ENCODE measurements around the gene CACFD1. TPM values are rescaled to one million over a fixed set of nuclear protein-coding genes. Genes with fewer than 3 reads are reported as not detected.

The CACFD1 gene
- total RNA-seq, 1 experiment from 2014 or later: 6.9 TPM

- TF ChIP-seq ZBTB33 (IDR thresholded peaks at IDR 0.05; ENCODE audit: extremely low read depth, insufficient replicate concordance, low read length) (no peak), POLR2AphosphoS5 (IDR thresholded peaks at IDR 0.05; ENCODE audit: low read depth, low read length) (no peak), CBX3 (IDR thresholded peaks at IDR 0.05; ENCODE audit: low read depth) (no peak), ZNF274 (IDR thresholded peaks at IDR 0.05; ENCODE audit: low read depth, low read length) (no peak), EZH2 (IDR thresholded peaks at IDR 0.05) (no peak)
Observed at GRCh38 chr9:133510926-133511505, 51.2 kb downstream of the CACFD1 start (continued).

DNA sequence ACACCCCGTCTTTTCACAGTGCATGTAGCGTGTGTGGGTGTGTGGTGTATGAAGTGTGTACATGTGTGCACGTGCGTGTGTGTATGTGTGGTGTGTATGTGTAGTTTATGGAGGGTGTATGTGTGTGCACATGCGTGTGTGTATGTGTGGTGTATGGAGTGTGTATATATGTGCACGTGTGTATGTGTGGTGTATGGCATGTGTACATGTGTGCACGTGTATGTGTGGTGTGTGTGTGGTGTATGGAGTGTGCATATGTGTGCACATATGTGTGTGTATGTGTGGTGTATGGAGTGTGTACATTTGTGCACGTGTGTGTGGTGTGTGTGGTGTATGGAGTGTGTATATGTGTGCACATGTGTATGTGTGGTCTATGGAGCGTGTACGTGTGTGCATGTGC, 51.8 kb downstream of the CACFD1 start:
- CTCF ChIA-PET: no interaction called here
- no peaks in the 10 kb centered on the region for H3K27me3 ChIP-seq (ENCODE audit: insufficient read depth, low read length)
- H3K9ac ChIP-seq (ENCODE audit: low read length): no peak overlapping the region
- H2AFZ ChIP-seq (ENCODE audit: low read depth, low read length, poor library complexity, severe bottlenecking): no peak overlapping the region
- no peaks in the 10 kb centered on the region for H3K79me2 ChIP-seq (ENCODE audit: insufficient read depth, low read length)
- no peak for TF ChIP-seq CBX3 (IDR thresholded peaks at IDR 0.05; ENCODE audit: low read depth)
- no peak for TF ChIP-seq JUND (IDR thresholded peaks at IDR 0.05)
- TF ChIP-seq SIN3A (IDR thresholded peaks at IDR 0.05; ENCODE audit: low read depth): no peak
- no peak for TF ChIP-seq SP1 (IDR thresholded peaks at IDR 0.05; ENCODE audit: low read depth)
- TF ChIP-seq, protein P1, sequence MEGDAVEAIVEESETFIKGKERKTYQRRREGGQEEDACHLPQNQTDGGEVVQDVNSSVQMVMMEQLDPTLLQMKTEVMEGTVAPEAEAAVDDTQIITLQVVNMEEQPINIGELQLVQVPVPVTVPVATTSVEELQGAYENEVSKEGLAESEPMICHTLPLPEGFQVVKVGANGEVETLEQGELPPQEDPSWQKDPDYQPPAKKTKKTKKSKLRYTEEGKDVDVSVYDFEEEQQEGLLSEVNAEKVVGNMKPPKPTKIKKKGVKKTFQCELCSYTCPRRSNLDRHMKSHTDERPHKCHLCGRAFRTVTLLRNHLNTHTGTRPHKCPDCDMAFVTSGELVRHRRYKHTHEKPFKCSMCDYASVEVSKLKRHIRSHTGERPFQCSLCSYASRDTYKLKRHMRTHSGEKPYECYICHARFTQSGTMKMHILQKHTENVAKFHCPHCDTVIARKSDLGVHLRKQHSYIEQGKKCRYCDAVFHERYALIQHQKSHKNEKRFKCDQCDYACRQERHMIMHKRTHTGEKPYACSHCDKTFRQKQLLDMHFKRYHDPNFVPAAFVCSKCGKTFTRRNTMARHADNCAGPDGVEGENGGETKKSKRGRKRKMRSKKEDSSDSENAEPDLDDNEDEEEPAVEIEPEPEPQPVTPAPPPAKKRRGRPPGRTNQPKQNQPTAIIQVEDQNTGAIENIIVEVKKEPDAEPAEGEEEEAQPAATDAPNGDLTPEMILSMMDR (IDR thresholded peaks at IDR 0.05 in 2 of 3, conservative IDR thresholded peaks at IDR 0.05 in 1 of 3; ENCODE audit: borderline replicate concordance in 1 of 3, insufficient read depth in 1 of 3, low read depth in 2 of 3, low read length in 2 of 3): no peak
- no peak for TF ChIP-seq POLR2A (IDR thresholded peaks at IDR 0.05; ENCODE audit: borderline replicate concordance, extremely low read depth, insufficient read depth, insufficient read length)
- no peak for TF ChIP-seq EGR1 (IDR thresholded peaks at IDR 0.05; ENCODE audit: low read depth)
- TF ChIP-seq TCF7L2 (IDR thresholded peaks at IDR 0.05; ENCODE audit: borderline replicate concordance, extremely low read depth, insufficient read depth, insufficient read length): no peak
- no peak for TF ChIP-seq YY1 (IDR thresholded peaks at IDR 0.05; ENCODE audit: extremely low read depth, insufficient replicate concordance, low read depth, low read length)
- TF ChIP-seq RAD21 (IDR thresholded peaks at IDR 0.05; ENCODE audit: low read depth): no peak
- no peak for TF ChIP-seq SRF (IDR thresholded peaks at IDR 0.05; ENCODE audit: low read depth)
- RAD21 ChIA-PET (ENCODE audit: low non-redundant PET in 1 of 2, low total read pairs in 2 of 2, uncharacterized antibody in 2 of 2, unreplicated experiment in 2 of 2): no interaction called here
- no peaks in the 10 kb centered on the region for H3K9me2 ChIP-seq (ENCODE audit: insufficient read depth)
- POLR2A ChIA-PET: no interaction called here
- intact Hi-C loops (cut with micrococcal nuclease): no loop called here
- no peak overlapping the region for H3K27ac ChIP-seq (ENCODE audit: low read depth, low read length)
- H3K9me3 ChIP-seq (ENCODE audit: control insufficient read depth in 1 of 2, insufficient read depth in 1 of 2, low read depth in 1 of 2, low read length in 2 of 2): no peaks in the 10 kb centered on the region
- no peaks in the 10 kb centered on the region for H4K20me1 ChIP-seq (ENCODE audit: insufficient read depth)
- H3K4me3 ChIP-seq (replicated peaks in 1 of 2; ENCODE audit: low read depth in 1 of 2, low read length in 2 of 2): no peak overlapping the region
- no peak for DNase-seq (ENCODE audit: low read depth, low spot score)
- peaks cover 6 to 10% of the 10 kb centered on the region in 2 experiments; a peak in 3 of 4 replicates for H3K4me1 ChIP-seq (ENCODE audit: control insufficient read depth in 1 of 2, insufficient read depth in 2 of 2, low read length in 2 of 2)
- H3K36me3 ChIP-seq (ENCODE audit: control insufficient read depth in 1 of 2, insufficient read depth in 2 of 2, low read length in 2 of 2): no peaks in the 10 kb centered on the region
- ATAC-seq: no peak
- BruUV-seq (replicated peaks): no TSS peak
- H3K4me2 ChIP-seq (ENCODE audit: low read length): no peak overlapping the region
